Stimulated activated memory B cell treated with anti-CD40 and anti-IgM and Interleukin-4, amounts not matched to agents 10 μg/mL and 1 μg/mL and 100 μg/mL, for 72 hours (primary cell): ENCODE measurements around the gene GIT1.

Experiments used
- ATAC-seq: fragments of 150-1000 bp; cut with Tn5 transposase; 2 replicates; pipeline ENCODE4 v1.10.0; 2021
- H3K27ac Mint-ChIP-seq: one replicate; pipeline ENCODE4 v1.8.0; 2022; ENCODE audit warnings: mild to moderate bottlenecking, mixed read lengths
- H3K27me3 Mint-ChIP-seq: one replicate; pipeline ENCODE4 v1.8.0; 2022; ENCODE audit warnings: mixed read lengths
- H3K36me3 Mint-ChIP-seq: one replicate; pipeline ENCODE4 v1.8.0; 2022; ENCODE audit warnings: mixed read lengths
- H3K4me1 Mint-ChIP-seq: one replicate; pipeline ENCODE4 v1.8.0; 2022; ENCODE audit warnings: mixed read lengths
- H3K4me3 Mint-ChIP-seq: one replicate; pipeline ENCODE4 v1.8.0; 2022; ENCODE audit warnings: mild to moderate bottlenecking, moderate library complexity, mixed read lengths
- H3K9me3 Mint-ChIP-seq: one replicate; pipeline ENCODE4 v1.8.0; 2022; ENCODE audit warnings: mixed read lengths

Gene GIT1

DNA sequence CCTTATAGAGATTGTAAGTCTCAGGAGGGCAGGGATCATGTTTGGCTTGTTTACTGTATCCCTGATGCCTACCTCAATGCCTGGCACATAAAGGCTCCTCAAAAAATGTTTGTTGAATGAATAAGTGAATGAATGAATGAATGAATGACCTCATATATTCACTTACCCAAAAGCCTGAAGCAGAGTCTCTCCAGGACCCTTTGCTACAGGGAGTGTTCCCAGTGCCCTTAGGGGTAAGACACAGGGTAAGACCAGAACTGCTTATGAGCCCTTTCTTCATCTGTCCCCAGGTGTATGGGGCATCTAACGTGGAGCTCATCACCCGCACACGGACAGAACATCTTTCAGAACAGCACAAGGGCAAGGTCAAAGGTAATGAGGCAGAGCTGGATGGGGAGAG, 20.9 kb upstream of the GIT1 start:
- Mint-ChIP-seq H3K27ac (no peak overlapping the region), H3K4me3 (no peak overlapping the region), H3K9me3 (no peaks in the 10 kb centered on the region), H3K27me3 (no peaks in the 10 kb centered on the region), H3K36me3 (no peaks in the 10 kb centered on the region), H3K4me1 (peaks cover 19% of the 10 kb centered on the region)
- no peak for ATAC-seq

GRCh38 chr17:29608986-29609385, 19.5 kb upstream of the GIT1 start:
- H3K9me3 Mint-ChIP-seq, result no peaks in the 10 kb centered on the region
- no peaks in the 10 kb centered on the region for H3K36me3 Mint-ChIP-seq
- ATAC-seq, result no peak
- no peaks in the 10 kb centered on the region for H3K27me3 Mint-ChIP-seq
- no peak overlapping the region for H3K27ac Mint-ChIP-seq
- H3K4me1 Mint-ChIP-seq, result peaks cover 5% of the 10 kb centered on the region
- H3K4me3 Mint-ChIP-seq, result no peak overlapping the region

- no peak overlapping the region for H3K27ac Mint-ChIP-seq
- H3K9me3 Mint-ChIP-seq, result no peaks in the 10 kb centered on the region
- no peak overlapping the region for H3K4me3 Mint-ChIP-seq
- H3K27me3 Mint-ChIP-seq, result no peaks in the 10 kb centered on the region
- no peak for ATAC-seq
- H3K4me1 Mint-ChIP-seq, result no peaks in the 10 kb centered on the region
- no peaks in the 10 kb centered on the region for H3K36me3 Mint-ChIP-seq
These were observed 18.2 kb upstream of the GIT1 start for GRCh38 chr17:29607557-29608195.

DNA sequence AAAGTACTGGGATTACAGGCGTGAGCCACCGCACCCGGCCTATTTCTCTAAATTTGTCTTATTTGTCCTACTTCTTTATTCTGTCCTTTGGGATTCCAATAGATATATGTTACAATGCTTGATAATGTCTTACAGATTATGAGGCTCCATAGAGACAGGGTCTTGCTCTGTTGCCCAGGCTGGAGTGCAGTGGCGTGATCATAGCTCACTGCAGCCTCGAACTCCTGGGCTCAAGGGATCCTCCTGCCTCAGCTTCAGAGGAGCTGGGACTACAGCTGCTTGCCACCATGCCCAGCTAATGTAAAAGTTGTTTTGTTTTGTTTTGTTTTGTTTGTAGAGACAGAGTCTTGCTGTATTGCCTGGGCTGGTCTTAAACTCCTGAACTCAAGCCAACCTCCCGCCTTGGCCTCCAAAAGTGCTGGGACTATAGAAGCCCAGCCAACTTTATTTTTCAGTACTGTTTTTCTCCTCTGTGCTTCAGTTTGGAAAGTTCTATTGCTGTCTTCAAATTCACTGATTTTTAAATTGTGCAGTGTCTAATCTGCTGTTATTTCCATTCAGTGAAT, 13.7 kb upstream of the GIT1 start:
- Mint-ChIP-seq H3K27ac (no peak overlapping the region), H3K4me1 (peaks cover 10% of the 10 kb centered on the region), H3K4me3 (no peak overlapping the region), H3K36me3 (no peaks in the 10 kb centered on the region), H3K27me3 (no peaks in the 10 kb centered on the region), H3K9me3 (no peaks in the 10 kb centered on the region)
- no peak for ATAC-seq

- H3K27ac Mint-ChIP-seq, result no peak overlapping the region
- H3K4me3 Mint-ChIP-seq, result no peak overlapping the region
- peaks cover 23% of the 10 kb centered on the region for H3K4me1 Mint-ChIP-seq
- H3K9me3 Mint-ChIP-seq, result no peaks in the 10 kb centered on the region
- no peaks in the 10 kb centered on the region for H3K27me3 Mint-ChIP-seq
- H3K36me3 Mint-ChIP-seq, result no peaks in the 10 kb centered on the region
- ATAC-seq, result no peak
These were observed 8.1 kb upstream of the GIT1 start for GRCh38 chr17:29597361-29598172.

GRCh38 chr17:29596811-29597210, 7.4 kb upstream of the GIT1 start:
- H3K27ac Mint-ChIP-seq, result no peak overlapping the region
- no peaks in the 10 kb centered on the region for H3K27me3 Mint-ChIP-seq
- no peaks in the 10 kb centered on the region for H3K9me3 Mint-ChIP-seq
- H3K36me3 Mint-ChIP-seq, result no peaks in the 10 kb centered on the region
- ATAC-seq, result no peak
- no peak overlapping the region for H3K4me3 Mint-ChIP-seq
- peaks cover 30% of the 10 kb centered on the region for H3K4me1 Mint-ChIP-seq

- H3K4me3 Mint-ChIP-seq, result no peak overlapping the region
- no peaks in the 10 kb centered on the region for H3K9me3 Mint-ChIP-seq
- ATAC-seq, result no peak
- H3K27ac Mint-ChIP-seq, result no peak overlapping the region
- no peaks in the 10 kb centered on the region for H3K36me3 Mint-ChIP-seq
- H3K4me1 Mint-ChIP-seq, result peaks cover 37% of the 10 kb centered on the region
- no peaks in the 10 kb centered on the region for H3K27me3 Mint-ChIP-seq
These were observed 6.7 kb upstream of the GIT1 start for GRCh38 chr17:29595943-29596774.

GRCh38 chr17:29595107-29595942, 5.9 kb upstream of the GIT1 start:
- H3K4me1 Mint-ChIP-seq, result peaks cover 38% of the 10 kb centered on the region
- ATAC-seq, result no peak

DNA sequence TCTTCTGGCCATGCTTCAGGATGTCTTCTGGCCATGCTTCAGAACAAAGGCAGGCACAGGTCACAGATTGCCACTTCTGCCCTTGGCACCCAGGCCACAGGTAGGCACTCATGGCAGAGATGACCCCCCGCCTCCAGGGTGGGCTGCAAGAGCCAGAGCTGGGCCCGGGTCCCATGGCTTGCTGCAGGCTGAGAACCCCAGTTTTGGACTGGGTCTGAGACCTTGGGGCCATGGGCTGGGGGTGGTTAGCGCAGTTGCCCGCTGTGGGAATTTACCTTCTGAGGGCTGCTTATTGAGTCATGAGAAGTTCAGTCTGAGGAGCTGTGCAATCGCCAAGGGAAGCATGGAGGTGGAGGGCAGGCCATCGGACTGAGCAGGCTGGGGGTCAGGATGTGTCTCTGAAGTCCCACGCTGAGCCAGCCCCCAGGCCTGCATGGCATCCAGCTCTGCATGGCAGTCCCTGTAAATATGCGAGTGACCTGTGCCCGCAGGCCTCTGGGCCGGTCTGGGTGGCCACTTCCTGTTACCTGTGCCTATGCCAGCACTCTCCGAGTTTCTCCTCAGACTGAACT, 5.2 kb upstream of the GIT1 start:
- H3K27me3 Mint-ChIP-seq, result no peaks in the 10 kb centered on the region
- ATAC-seq, result no peak

More at GRCh38 chr17:29595107-29595942, 5.9 kb upstream of the GIT1 start:
- Mint-ChIP-seq H3K27ac (no peak overlapping the region), H3K9me3 (no peaks in the 10 kb centered on the region), H3K4me3 (no peak overlapping the region), H3K36me3 (no peaks in the 10 kb centered on the region), H3K27me3 (no peaks in the 10 kb centered on the region)

GRCh38 chr17:29593591-29594518, 4.4 kb upstream of the GIT1 start:
- ATAC-seq, result no peak
- no peaks in the 10 kb centered on the region for H3K9me3 Mint-ChIP-seq
- H3K27ac Mint-ChIP-seq, result no peak overlapping the region
- no peaks in the 10 kb centered on the region for H3K36me3 Mint-ChIP-seq
- peaks cover 43% of the 10 kb centered on the region for H3K4me1 Mint-ChIP-seq
- peak overlapping the region; percentile 84 for H3K4me3 Mint-ChIP-seq
- no peaks in the 10 kb centered on the region for H3K27me3 Mint-ChIP-seq

More for the DNA sequence above, 5.2 kb upstream of the GIT1 start:
- Mint-ChIP-seq H3K27ac (no peak overlapping the region), H3K4me3 (peak overlapping the region; percentile 84), H3K36me3 (no peaks in the 10 kb centered on the region), H3K4me1 (peaks cover 43% of the 10 kb centered on the region), H3K9me3 (no peaks in the 10 kb centered on the region)

- H3K4me1 Mint-ChIP-seq, result peaks cover 51% of the 10 kb centered on the region
- peak; percentile 11 for ATAC-seq
- H3K9me3 Mint-ChIP-seq, result no peaks in the 10 kb centered on the region
- peak within 1 kb of the TSS; percentile 73 for H3K27ac Mint-ChIP-seq
- no peaks in the 10 kb centered on the region for H3K27me3 Mint-ChIP-seq
- H3K36me3 Mint-ChIP-seq, result no peaks in the 10 kb centered on the region
- peak within 1 kb of the TSS; percentile 84 for H3K4me3 Mint-ChIP-seq
These were observed 3.6 kb upstream of the GIT1 start, which contains the start of gene ANKRD13B for GRCh38 chr17:29592850-29593551. ANKRD13B (plus strand) TSS chr17:29593132; CDS start chr17:29593622, 490 bp downstream.

DNA sequence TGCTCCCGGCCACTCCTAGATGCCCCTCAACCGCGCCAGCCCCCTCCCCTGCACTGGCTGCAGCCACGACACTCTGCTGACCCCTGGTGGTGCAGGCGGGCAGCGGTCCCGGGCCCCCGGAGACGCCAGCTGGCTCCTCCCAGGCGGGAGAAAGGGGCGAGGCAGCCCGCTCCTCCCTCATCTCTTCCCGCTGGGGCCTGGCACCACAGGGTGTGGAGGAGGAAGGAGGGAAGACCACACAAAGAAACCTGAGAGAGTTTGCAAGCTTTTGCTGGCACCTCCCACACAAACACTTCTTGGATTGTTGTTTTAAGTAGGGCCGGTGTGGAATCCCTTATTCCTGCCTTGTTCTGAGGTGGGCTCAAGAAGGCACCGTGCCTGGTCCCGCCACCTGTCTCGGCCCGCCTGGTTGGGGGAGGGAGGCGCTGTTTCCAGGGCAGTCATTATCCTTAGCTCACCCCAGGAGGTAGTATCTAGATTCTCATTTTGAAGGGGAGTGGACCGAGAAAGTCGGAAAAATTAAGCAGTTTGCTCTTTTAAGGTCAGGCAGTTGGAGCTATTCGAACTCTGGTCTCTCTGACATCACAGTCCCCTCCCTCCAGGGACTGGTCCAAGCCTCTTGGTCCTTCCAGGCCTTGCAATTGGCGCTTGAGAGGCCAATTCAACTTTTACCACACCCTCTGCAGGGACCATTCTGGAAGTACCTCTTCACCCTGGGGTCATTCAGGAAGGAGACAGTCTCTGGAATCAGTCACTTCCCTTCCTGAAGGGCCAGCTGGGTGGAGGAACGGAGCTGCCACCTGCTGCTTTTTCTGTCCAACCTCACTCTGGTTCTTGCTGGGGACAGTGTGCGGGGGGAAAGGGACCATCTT, 2.5 kb upstream of the GIT1 start:
- peak overlapping the region; percentile 73 for H3K27ac Mint-ChIP-seq
- no peaks in the 10 kb centered on the region for H3K27me3 Mint-ChIP-seq
- ATAC-seq, result peak; percentile 58
- H3K9me3 Mint-ChIP-seq, result no peaks in the 10 kb centered on the region
- H3K4me1 Mint-ChIP-seq, result peaks cover 61% of the 10 kb centered on the region
- H3K36me3 Mint-ChIP-seq, result no peaks in the 10 kb centered on the region
- peak overlapping the region; percentile 78 for H3K4me3 Mint-ChIP-seq
